Stomach smooth muscle (tissue), 2 donors: Measurements from ENCODE around the gene C1orf167.
"Not testable (repeated sequence)": the region's sequence is repeated elsewhere in the genome, so short reads cannot be mapped to it uniquely, and the experiment has no call there.

Experiments used
- H3K27ac ChIP-seq: one replicate; pipeline ENCODE4 v1.7.0; 2013; ENCODE audit warnings: mild to moderate bottlenecking, low read length, inconsistent platforms
- H3K27me3 ChIP-seq, 2 donors: one replicate each; pipeline ENCODE4 v1.7.0; 2013; ENCODE audit warnings: low read length in 2 of 2; ENCODE audit not compliant: insufficient read depth in 2 of 2, control insufficient read depth in 1 of 2
- H3K36me3 ChIP-seq, 2 donors: one replicate each; pipeline ENCODE4 v1.7.0; 2013; ENCODE audit warnings: low read length in 2 of 2; ENCODE audit not compliant: control insufficient read depth in 2 of 2, insufficient read depth in 2 of 2
- H3K4me1 ChIP-seq: one replicate; pipeline ENCODE4 v1.7.0; 2013; ENCODE audit warnings: low read length; ENCODE audit not compliant: control insufficient read depth, insufficient read depth
- H3K4me3 ChIP-seq, 2 donors: one replicate each; pipeline ENCODE4 v1.7.0; 2013; ENCODE audit warnings: low read length in 2 of 2
- H3K9ac ChIP-seq, 2 donors: one replicate each; pipeline ENCODE4 v1.7.0; 2013; ENCODE audit warnings: low read length in 2 of 2, mild to moderate bottlenecking in 1 of 2
- H3K9me3 ChIP-seq, 2 donors: one replicate each; pipeline ENCODE4 v1.7.0; 2013; ENCODE audit warnings: low read length in 2 of 2; ENCODE audit not compliant: control insufficient read depth in 2 of 2
- donor health status: healthy.
- donor health status: Pancreatic carcinoma.

The C1orf167 gene

DNA sequence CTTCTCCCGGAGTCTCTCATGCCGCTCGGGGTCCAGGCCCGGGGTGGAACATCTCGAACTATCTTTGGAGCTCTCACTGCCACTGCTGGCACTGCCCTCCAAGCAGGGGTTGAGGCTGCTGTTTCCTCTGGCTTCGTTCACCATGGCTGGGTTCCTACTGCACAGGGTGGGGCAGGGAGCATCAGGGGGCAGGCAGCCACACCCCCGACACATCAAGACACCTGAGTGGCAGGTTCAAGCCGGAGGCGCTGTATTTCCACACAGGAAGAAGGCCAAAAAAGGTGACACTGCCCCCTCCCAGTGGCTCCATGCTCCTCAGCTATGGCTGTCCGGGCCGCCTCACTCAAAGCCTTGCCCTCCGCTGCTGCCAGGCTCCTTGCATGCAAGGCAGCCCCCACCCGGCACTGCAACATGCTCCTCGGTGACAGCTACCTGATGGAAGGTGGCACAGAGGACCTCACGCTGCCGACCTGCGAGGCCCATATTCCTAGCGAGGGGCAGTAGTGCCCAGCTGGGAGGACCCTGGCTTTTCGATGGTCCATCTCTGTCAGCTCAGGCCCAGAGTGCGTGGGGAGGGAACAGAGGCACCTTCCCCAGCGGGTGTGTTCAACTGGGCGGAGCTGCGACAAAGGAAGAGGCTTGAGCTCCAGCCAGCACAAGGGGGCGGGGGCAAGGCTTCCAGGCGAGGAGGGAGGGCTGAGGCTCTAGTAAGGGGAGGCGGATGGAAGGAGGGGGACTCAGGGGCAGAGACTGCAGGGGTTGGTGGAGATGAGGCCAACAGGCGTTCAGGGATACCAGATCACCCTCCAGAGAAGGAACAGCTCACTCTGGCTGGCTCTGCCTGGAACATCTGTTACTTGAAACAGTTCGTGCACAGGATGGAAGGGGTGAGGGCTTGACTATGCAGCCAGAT, 41.2 kb downstream of the C1orf167 start:
- Histone ChIP-seq H3K9me3 (no peaks in the 10 kb centered on the region), H3K27me3 (no peaks in the 10 kb centered on the region), H3K36me3 (peaks cover 13 to 21% of the 10 kb centered on the region in 2 donors), H3K4me3 (peak overlapping the region; percentile 70 to 84), H3K27ac (peak overlapping the region; percentile 96), H3K4me1 (peaks cover 46% of the 10 kb centered on the region), H3K9ac (peak overlapping the region; percentile 68 to 76)

- H3K36me3 ChIP-seq, result peaks cover 13 to 16% of the 10 kb centered on the region in 2 donors
- peak overlapping the region; percentile 91 to 93 for H3K4me3 ChIP-seq
- not testable (repeated sequence) for H3K9me3 ChIP-seq, H3K27me3 ChIP-seq
- H3K9ac ChIP-seq, result peak overlapping the region in 1 of 2 donors; percentile 92
- H3K4me1 ChIP-seq, result peaks cover 51% of the 10 kb centered on the region
- H3K27ac ChIP-seq, result peak overlapping the region; percentile 96
Observed at GRCh38 chr1:11803924-11804665, 42.1 kb downstream of the C1orf167 start.

DNA sequence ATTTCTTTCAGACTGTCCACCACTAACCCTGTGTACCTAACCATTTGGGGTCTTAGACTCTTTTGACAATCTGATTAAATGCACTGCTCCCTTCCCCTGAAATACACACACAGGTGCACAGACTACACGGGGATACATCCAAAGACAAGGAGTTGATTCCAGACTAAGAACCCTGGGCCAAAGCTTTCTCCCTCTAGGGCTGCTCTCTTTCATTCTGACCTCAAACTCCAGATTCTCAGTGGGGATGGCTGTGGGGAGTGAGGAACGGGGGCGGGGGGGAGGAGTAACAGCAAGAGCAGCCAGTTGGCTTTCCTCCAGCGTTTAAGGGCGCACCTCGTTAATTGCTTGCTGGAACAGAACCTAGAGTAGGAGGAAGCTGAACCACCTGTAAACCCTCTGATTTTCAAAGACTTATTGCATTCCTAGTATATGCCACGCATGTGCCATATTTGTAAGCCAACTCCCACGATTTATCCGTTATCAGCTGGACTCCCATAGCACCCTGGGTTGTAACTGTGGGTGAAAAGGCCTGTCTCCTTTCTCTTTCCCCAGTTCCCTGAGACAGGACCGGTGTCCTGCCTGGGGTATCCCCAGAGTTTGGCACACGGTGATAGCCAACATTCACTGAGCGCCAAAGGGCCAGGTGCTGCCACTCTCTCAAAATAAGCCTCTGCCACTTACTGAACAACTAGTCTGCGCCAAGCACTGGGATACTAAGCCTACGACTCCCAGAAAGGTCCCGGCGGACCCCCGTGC, 42.9 kb downstream of the C1orf167 start:
- Histone ChIP-seq H3K27ac (peak overlapping the region; percentile 96), H3K4me1 (peaks cover 52% of the 10 kb centered on the region), H3K9me3 (no peaks in the 10 kb centered on the region), H3K4me3 (peak overlapping the region; percentile 91 to 93), H3K27me3 (no peaks in the 10 kb centered on the region), H3K9ac (peak overlapping the region; percentile 88 to 92), H3K36me3 (peaks cover 14 to 17% of the 10 kb centered on the region in 2 donors)

GRCh38 chr1:11805422-11806306, 43.7 kb downstream of the C1orf167 start, which contains the start of the genes CLCN6 and MTHFR:
Gene CLCN6, plus strand, starts transcription at chr1:11806191. Its CDS starts 72 bp downstream, at chr1:11806263.
Gene MTHFR, minus strand, starts transcription at chr1:11805964. Its CDS starts 2,848 bp downstream, at chr1:11803116.
- Histone ChIP-seq H3K9ac (peak within 1 kb of the TSS; percentile 88 to 92), H3K27ac (peak within 1 kb of the TSS; percentile 96), H3K4me1 (peaks cover 50% of the 10 kb centered on the region), H3K27me3 (no peaks in the 10 kb centered on the region), H3K4me3 (peak within 1 kb of the TSS; percentile 91 to 93), H3K36me3 (peaks cover 8 to 12% of the 10 kb centered on the region in 2 donors), H3K9me3 (no peaks in the 10 kb centered on the region)

DNA sequence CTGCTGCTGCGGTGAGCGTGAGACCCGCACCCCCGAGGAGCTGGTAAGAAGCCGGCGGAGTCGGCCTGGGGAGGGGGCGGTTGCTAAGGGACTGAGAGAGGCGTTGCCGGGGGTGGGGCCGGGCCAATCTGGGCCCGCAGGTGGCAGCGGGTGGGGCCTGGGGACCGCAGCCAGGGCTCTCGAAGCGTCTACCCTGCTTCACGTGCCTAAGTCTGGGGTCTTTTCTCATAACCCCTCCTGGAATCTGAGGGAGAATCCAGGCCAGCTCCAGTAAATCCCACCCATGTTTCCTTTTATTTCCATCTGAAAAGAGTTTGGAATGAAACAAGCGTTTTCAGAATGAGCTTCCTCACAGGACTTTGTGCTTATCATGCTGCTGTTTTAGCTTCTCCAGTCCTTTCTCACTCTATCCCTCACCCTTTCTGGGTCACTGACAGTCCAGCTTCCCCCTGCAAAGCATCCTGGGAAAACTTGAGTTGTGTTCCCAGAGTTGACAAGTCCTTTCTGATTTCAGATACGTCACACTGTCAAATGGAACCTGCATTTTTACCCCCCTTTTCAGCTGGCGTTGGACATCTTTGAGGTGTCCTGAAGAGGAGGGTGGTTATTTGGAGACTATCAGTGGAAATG, 44.4 kb downstream of the C1orf167 start:
- Histone ChIP-seq H3K27me3 (no peaks in the 10 kb centered on the region), H3K9me3 (no peaks in the 10 kb centered on the region), H3K9ac (peak overlapping the region; percentile 80 to 92), H3K4me1 (peaks cover 50% of the 10 kb centered on the region), H3K4me3 (peak overlapping the region; percentile 91 to 93), H3K36me3 (peaks cover 5% of the 10 kb centered on the region in 2 donors), H3K27ac (peak overlapping the region; percentile 96)

DNA sequence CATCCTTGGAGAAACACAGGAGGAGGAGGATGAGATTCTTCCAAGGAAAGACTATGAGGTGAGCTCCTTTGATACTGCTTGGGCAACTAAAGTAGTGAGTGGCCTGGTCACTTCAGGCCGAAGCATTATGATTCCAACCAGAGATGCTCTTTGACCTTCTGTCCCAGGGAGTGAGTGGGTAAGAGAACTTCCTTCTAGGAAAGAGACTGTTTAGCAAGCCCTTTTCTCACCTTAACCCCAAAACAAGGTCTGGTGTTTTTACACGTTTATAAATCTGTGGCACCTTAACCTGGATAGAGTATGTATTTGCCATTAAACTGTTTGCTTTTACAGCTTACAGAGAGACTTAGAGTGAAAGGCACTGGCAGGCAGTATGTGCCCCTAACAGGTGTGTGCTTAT, 45.1 kb downstream of the C1orf167 start:
- no peaks in the 10 kb centered on the region for H3K27me3 ChIP-seq
- H3K9ac ChIP-seq, result peak overlapping the region; percentile 80 to 92
- peaks cover 46% of the 10 kb centered on the region for H3K4me1 ChIP-seq
- peak overlapping the region; percentile 96 for H3K27ac ChIP-seq
- peaks cover 6 to 8% of the 10 kb centered on the region in 2 donors for H3K36me3 ChIP-seq
- no peaks in the 10 kb centered on the region for H3K9me3 ChIP-seq
- H3K4me3 ChIP-seq, result peak overlapping the region; percentile 91 to 93

GRCh38 chr1:11813021-11813420, 51.0 kb downstream of the C1orf167 start:
- H3K27ac ChIP-seq, result no peak overlapping the region
- no peak overlapping the region for H3K9ac ChIP-seq
- H3K9me3 ChIP-seq, result no peaks in the 10 kb centered on the region
- H3K4me1 ChIP-seq, result peaks cover 5% of the 10 kb centered on the region
- H3K36me3 ChIP-seq, result peaks cover 37% of the 10 kb centered on the region in 2 donors
- no peak overlapping the region for H3K4me3 ChIP-seq
- no peaks in the 10 kb centered on the region for H3K27me3 ChIP-seq

DNA sequence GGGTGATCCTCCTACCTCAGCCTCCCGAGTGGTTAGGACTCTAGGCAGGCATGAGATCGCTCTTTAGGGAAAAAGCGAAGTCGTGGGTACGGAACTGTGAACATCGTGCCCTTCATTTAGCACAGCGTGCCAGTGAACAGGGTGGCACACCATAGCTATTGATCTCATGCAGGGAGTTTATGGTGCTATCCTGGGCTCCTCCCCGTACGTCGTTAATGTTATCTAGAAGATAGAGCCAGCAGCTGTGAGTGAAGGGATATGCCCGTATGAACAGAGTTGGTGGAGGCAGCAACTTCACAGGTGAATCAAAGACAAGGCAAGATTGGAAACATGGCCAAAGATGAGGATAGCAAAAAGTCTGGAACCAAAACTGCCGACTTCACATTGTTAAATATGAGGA, 55.2 kb downstream of the C1orf167 start:
- Histone ChIP-seq H3K9ac (no peak overlapping the region), H3K27me3 (no peaks in the 10 kb centered on the region), H3K27ac (no peak overlapping the region), H3K4me3 (no peak overlapping the region), H3K9me3 (no peaks in the 10 kb centered on the region), H3K4me1 (no peaks in the 10 kb centered on the region), H3K36me3 (peaks cover 40 to 43% of the 10 kb centered on the region in 2 donors)

DNA sequence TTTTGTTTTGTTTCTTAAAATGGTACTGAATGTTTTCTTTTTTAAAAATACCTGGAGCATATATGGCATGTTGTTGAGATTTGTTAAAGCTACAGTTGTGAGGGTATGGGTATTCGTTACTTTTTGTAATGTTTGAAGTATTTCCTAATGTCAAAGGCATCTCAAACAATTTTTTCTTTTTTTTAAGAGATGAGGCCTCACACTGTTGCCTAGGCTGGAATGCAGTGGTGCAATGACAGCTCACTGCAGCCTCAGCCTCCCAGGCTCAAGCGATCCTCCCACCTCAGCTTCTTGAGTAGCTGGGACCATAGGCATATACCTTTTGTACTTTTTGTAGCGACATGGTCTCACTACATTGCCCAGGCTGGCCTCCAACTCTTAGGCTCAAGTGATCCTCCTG, 60.1 kb downstream of the C1orf167 start:
- Histone ChIP-seq H3K36me3 (peaks cover 56 to 59% of the 10 kb centered on the region in 2 donors), H3K9me3 (no peaks in the 10 kb centered on the region), H3K4me1 (no peaks in the 10 kb centered on the region), H3K27ac (no peak overlapping the region), H3K4me3 (no peak overlapping the region), H3K9ac (no peak overlapping the region), H3K27me3 (no peaks in the 10 kb centered on the region)
